Tibial nerve (tissue), 4 donors: Measurements from ENCODE around the gene GALNT14. TPM values are rescaled to one million over a fixed set of nuclear protein-coding genes. Genes with fewer than 3 reads are reported as not detected.
A peak's percentile ranks its signal among the peaks of the same experiment; 100 is the strongest.

Source experiments
- DNase-seq, 2 donors: peaks; one replicate each; pipeline ENCODE4 v3.0.0-alpha.2; 2019; ENCODE audit warnings: low spot score in 2 of 2
- H3K27ac ChIP-seq, 4 donors: fragments of 200-600 bp; sonication (generic) in 3 of 4; one replicate each; pipeline ENCODE4 v1.5.1; 2017 to 2019; ENCODE audit warnings: mild to moderate bottlenecking in 1 of 4
- H3K27me3 ChIP-seq, 2 donors: fragments of 200-600 bp; sonication (generic) in 1 of 2; one replicate each; pipeline versions ENCODE4 v1.5.1 to v1.6.0; 2017 to 2019
- H3K36me3 ChIP-seq, 3 donors: fragments of 200-600 bp; sonication (generic); one replicate each; pipeline ENCODE4 v1.5.1; 2018 to 2019
- H3K4me1 ChIP-seq, 4 donors: fragments of 200-600 bp; sonication (generic) in 3 of 4; one replicate each; pipeline ENCODE4 v1.5.1; 2017 to 2019
- H3K4me3 ChIP-seq, 4 donors: fragments of 200-600 bp; sonication (generic) in 3 of 4; one replicate each; pipeline ENCODE4 v1.5.1; 2017 to 2019; ENCODE audit warnings: mild to moderate bottlenecking in 1 of 4, moderate library complexity in 1 of 4
- H3K9me3 ChIP-seq, 4 donors: fragments of 200-600 bp; sonication (generic) in 3 of 4; one replicate each; pipeline ENCODE4 v1.5.1; 2017 to 2019
- EP300 ChIP-seq, 2 donors: sonication (generic); formaldehyde crosslinking; IDR thresholded peaks; one replicate each; pipeline ENCODE4 v1.6.1; 2017; ENCODE audit warnings: antibody characterized with exemption in 2 of 2, mild to moderate bottlenecking in 1 of 2
- POLR2A ChIP-seq, 2 donors: fragments of 450-650 bp; IDR thresholded peaks; one replicate each; pipeline ENCODE4 v1.6.1; 2017; ENCODE audit warnings: antibody characterized with exemption in 2 of 2, mild to moderate bottlenecking in 2 of 2, moderate library complexity in 2 of 2
- WGBS, 2 donors: methylation state at CpG; one replicate each; pipeline ENCODE4 v1.1.5; 2018; 5-methylcytosine and 5-hydroxymethylcytosine counted together
- total RNA-seq, 4 donors: library from RNA; depleted of rRNA; stranded (reverse); fragments of >200 nt; gene quantifications; one replicate each; pipeline ENCODE4 v1.1.0, GENCODE V29; 2016
- TF ChIP-seq, protein P1 (sequence below), 5 experiments: fragments of 200-600 bp in 3 of 5; fragments of 450-650 bp in 2 of 5; sonication (generic) in 3 of 5; IDR thresholded peaks; one replicate each; pipeline ENCODE4 v1.5.1; 2016 to 2019; ENCODE audit warnings: antibody characterized with exemption in 5 of 5, mild to moderate bottlenecking in 3 of 5, moderate library complexity in 2 of 5

Gene GALNT14
- total RNA-seq, 4 donors from 2014 or later = 0.21 to 4.2 (median 0.78) TPM; not detected in 1

DNA sequence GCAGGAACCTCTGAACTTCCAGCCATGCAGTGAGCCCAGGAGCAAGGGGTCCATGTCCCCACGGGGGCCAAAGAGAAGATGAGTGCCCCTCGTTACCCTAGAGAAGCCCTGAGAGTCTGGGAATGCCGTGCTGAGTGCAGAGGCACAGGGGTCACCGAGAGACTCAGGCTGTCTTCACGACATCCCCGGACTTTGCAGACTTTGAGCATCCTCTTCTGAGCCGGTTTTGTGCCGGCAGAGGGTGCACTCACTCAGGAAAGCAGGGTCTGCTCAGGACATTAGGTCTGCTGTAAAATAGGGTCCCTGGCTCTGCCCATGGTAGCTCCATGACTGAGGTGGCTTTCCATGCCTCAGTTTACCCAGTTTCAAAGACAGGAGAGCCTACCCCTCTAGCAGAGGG, 71.0 kb downstream of the GALNT14 start:
- Histone ChIP-seq H3K27ac (no peak overlapping the region), H3K9me3 (no peaks in the 10 kb centered on the region), H3K27me3 (no peaks in the 10 kb centered on the region), H3K4me3 (no peak overlapping the region), H3K36me3 (no peaks in the 10 kb centered on the region), H3K4me1 (no peaks in the 10 kb centered on the region)
- 59 to 85% methylated on average over 8 of the region's 8 CpGs for WGBS, 2 donors
- DNase-seq = no peak
- TF ChIP-seq POLR2A (IDR thresholded peaks at IDR 0.05) (no peak), EP300 (IDR thresholded peaks at IDR 0.05) (no peak)
- TF ChIP-seq, protein P1, sequence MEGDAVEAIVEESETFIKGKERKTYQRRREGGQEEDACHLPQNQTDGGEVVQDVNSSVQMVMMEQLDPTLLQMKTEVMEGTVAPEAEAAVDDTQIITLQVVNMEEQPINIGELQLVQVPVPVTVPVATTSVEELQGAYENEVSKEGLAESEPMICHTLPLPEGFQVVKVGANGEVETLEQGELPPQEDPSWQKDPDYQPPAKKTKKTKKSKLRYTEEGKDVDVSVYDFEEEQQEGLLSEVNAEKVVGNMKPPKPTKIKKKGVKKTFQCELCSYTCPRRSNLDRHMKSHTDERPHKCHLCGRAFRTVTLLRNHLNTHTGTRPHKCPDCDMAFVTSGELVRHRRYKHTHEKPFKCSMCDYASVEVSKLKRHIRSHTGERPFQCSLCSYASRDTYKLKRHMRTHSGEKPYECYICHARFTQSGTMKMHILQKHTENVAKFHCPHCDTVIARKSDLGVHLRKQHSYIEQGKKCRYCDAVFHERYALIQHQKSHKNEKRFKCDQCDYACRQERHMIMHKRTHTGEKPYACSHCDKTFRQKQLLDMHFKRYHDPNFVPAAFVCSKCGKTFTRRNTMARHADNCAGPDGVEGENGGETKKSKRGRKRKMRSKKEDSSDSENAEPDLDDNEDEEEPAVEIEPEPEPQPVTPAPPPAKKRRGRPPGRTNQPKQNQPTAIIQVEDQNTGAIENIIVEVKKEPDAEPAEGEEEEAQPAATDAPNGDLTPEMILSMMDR (IDR thresholded peaks at IDR 0.05) = no peak

DNA sequence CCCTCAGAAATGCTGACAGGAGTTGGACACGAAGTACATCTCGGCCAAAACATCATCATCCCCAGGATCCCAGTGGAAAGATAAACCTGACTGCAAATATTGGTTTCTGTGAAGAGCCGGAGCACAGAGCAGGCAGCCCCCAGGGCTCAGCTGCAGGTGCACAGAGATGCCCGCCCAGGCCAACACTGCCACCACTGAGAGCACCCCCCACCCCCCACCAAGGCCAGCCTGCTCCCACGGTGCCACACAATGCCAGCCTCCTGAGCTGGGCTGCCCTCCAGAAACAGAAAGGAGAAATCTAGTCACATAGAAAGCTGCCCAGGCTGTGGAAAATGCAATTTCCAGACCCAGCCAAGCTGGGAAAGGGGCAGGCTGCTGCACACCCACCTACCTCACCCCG, 71.7 kb downstream of the GALNT14 start:
- H3K36me3 ChIP-seq = no peaks in the 10 kb centered on the region
- no peaks in the 10 kb centered on the region for H3K4me1 ChIP-seq
- H3K27me3 ChIP-seq = no peaks in the 10 kb centered on the region
- TF ChIP-seq POLR2A (IDR thresholded peaks at IDR 0.05) (no peak), EP300 (IDR thresholded peaks at IDR 0.05) (no peak)
- TF ChIP-seq, protein P1 (IDR thresholded peaks at IDR 0.05) = no peak
- no peak overlapping the region for H3K27ac ChIP-seq
- no peak overlapping the region for H3K4me3 ChIP-seq
- no peak for DNase-seq
- 34 to 41% methylated on average over 6 of the region's 6 CpGs for WGBS, 2 donors
- H3K9me3 ChIP-seq = no peaks in the 10 kb centered on the region

DNA sequence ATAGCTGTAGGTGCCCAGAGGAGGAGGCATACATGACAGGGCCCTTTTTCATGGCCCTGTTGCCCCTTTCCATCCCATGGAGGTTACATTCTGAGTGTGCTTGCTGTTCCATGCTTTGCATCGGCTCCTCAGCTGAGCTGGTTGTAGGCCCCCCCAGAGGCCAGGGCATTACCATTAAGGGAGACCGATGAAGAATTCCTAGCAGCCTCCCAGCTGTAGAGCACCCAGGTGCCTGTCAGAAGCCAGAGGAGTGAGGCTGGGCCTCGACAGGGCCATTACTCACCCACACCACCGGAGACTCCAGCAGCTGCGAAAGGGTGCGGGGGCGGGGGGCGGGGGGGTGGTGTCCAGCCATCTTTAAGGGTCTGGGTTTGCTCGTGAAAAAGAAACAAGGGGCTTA, 72.2 kb downstream of the GALNT14 start:
- no peak for DNase-seq
- Histone ChIP-seq H3K9me3 (no peaks in the 10 kb centered on the region), H3K36me3 (no peaks in the 10 kb centered on the region), H3K27me3 (no peaks in the 10 kb centered on the region), H3K4me3 (no peak overlapping the region), H3K27ac (no peak overlapping the region), H3K4me1 (no peaks in the 10 kb centered on the region)
- 38 to 51% methylated on average over 8 to 9 of the region's 9 CpGs for WGBS, 2 donors
- no peak for TF ChIP-seq POLR2A (IDR thresholded peaks at IDR 0.05)
- TF ChIP-seq, protein P1 (IDR thresholded peaks at IDR 0.05) = no peak
- no peak for TF ChIP-seq EP300 (IDR thresholded peaks at IDR 0.05)

GRCh38 chr2:31065356-31065755, 72.9 kb downstream of the GALNT14 start:
- 81 to 85% methylated on average over 5 of the region's 5 CpGs for WGBS, 2 donors
- TF ChIP-seq EP300 (IDR thresholded peaks at IDR 0.05) (no peak), POLR2A (IDR thresholded peaks at IDR 0.05) (no peak)
- TF ChIP-seq, protein P1 (IDR thresholded peaks at IDR 0.05) = no peak
- no peaks in the 10 kb centered on the region for H3K36me3 ChIP-seq
- no peaks in the 10 kb centered on the region for H3K27me3 ChIP-seq
- H3K4me1 ChIP-seq = no peaks in the 10 kb centered on the region
- H3K4me3 ChIP-seq = no peak overlapping the region
- H3K9me3 ChIP-seq = no peaks in the 10 kb centered on the region
- DNase-seq = no peak
- H3K27ac ChIP-seq = no peak overlapping the region

- DNase-seq = no peak
- Histone ChIP-seq H3K4me3 (no peak overlapping the region), H3K4me1 (no peaks in the 10 kb centered on the region), H3K9me3 (no peaks in the 10 kb centered on the region), H3K27ac (peak overlapping the region in 1 of 4 donors; percentile 45), H3K27me3 (no peaks in the 10 kb centered on the region), H3K36me3 (no peaks in the 10 kb centered on the region)
- WGBS, 2 donors = 48 to 56% methylated on average over 6 of the region's 6 CpGs
- TF ChIP-seq EP300 (IDR thresholded peaks at IDR 0.05) (no peak), POLR2A (IDR thresholded peaks at IDR 0.05) (no peak)
- TF ChIP-seq, protein P1 (IDR thresholded peaks at IDR 0.05) = no peak
These were observed 77.8 kb downstream of the GALNT14 start for GRCh38 chr2:31060397-31060796.
